HG02642 (cell line): ENCODE data around the gene FIP1L1.
A peak's percentile ranks its signal among the peaks of the same experiment; 100 is the strongest.
"Not testable (repeated sequence)": the region's sequence is repeated elsewhere in the genome, so short reads cannot be mapped to it uniquely, and the experiment has no call there.

ENCODE experiments used
- ATAC-seq: cut with Tn5 transposase; IDR thresholded peaks from one replicate; pipeline ENCODE4 v1.9.1; 2021; ENCODE audit warnings: mild to moderate bottlenecking; ENCODE audit not compliant: unreplicated experiment, poor library complexity

The FIP1L1 gene, protein sequence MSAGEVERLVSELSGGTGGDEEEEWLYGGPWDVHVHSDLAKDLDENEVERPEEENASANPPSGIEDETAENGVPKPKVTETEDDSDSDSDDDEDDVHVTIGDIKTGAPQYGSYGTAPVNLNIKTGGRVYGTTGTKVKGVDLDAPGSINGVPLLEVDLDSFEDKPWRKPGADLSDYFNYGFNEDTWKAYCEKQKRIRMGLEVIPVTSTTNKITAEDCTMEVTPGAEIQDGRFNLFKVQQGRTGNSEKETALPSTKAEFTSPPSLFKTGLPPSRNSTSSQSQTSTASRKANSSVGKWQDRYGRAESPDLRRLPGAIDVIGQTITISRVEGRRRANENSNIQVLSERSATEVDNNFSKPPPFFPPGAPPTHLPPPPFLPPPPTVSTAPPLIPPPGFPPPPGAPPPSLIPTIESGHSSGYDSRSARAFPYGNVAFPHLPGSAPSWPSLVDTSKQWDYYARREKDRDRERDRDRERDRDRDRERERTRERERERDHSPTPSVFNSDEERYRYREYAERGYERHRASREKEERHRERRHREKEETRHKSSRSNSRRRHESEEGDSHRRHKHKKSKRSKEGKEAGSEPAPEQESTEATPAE

GRCh38 chr4:53377319-53378170 is at the start of gene FIP1L1:
Gene FIP1L1, plus strand, starts transcription at chr4:53377641. Its CDS starts 198 bp downstream, at chr4:53377839.
- peak; percentile 93 for ATAC-seq

- ATAC-seq, result not testable (repeated sequence)
Observed at GRCh38 chr4:53334916-53335315, 42.5 kb upstream of the FIP1L1 start.

- not testable (repeated sequence) for ATAC-seq
Observed at GRCh38 chr4:53340145-53340544, 37.3 kb upstream of the FIP1L1 start.

GRCh38 chr4:53346392-53346791 is 31.0 kb upstream of the FIP1L1 start:
- ATAC-seq, result not testable (repeated sequence)

GRCh38 chr4:53346920-53347852 is 30.3 kb upstream of the FIP1L1 start:
- ATAC-seq, result no peak

DNA sequence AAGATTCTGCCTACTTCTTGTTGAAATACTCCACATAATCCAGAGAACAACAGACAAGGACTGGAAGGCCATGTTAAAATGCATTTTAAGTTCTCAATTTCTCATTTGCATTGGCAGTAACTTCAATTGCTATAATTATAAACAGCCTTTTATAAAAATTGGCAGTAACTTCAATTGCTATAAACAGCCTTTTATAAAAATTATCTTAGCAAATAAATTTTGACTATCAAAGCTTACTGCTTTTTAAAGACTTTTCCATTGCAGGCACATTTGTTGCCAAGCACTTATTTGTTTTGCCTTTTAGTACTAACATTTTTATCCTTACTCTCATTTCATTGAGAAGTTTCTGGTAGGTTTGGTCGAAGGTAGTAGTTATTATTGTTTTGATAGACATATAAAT is 29.4 kb upstream of the FIP1L1 start:
- no peak for ATAC-seq

- ATAC-seq, result no peak
Observed at GRCh38 chr4:53349091-53349491, 28.4 kb upstream of the FIP1L1 start.

- no peak for ATAC-seq
Observed at GRCh38 chr4:53354012-53354722, 23.3 kb upstream of the FIP1L1 start.

DNA sequence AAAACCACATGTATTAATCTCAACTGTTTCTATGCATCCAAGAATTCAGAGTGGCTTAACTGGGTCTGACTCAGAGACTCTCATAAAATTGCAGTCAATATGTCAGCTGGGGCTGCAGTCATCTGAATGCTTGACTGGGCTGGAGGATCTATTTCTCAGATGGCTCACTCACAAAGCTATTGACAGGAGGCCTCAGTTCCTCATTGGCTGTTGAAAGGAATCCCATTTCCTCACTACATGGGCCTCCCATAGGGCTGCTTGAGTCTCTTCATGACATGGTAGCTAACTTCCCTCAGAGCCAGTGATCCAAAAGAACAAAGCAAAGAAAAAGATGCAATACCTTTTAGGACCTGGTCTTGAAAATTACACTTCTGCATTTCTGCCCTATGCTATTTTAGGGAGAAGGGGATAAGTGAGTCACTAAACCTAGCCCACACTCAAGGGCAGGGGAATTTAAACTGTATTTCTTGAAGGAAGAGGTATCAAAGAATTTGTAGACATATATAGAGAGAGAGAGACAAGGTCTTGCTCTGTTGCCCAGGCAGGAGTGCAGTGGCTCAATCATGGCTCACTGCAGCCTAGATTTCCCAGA is 21.4 kb upstream of the FIP1L1 start:
- no peak for ATAC-seq

- ATAC-seq, result no peak
Observed at GRCh38 chr4:53361451-53361850, 16.0 kb upstream of the FIP1L1 start.

DNA sequence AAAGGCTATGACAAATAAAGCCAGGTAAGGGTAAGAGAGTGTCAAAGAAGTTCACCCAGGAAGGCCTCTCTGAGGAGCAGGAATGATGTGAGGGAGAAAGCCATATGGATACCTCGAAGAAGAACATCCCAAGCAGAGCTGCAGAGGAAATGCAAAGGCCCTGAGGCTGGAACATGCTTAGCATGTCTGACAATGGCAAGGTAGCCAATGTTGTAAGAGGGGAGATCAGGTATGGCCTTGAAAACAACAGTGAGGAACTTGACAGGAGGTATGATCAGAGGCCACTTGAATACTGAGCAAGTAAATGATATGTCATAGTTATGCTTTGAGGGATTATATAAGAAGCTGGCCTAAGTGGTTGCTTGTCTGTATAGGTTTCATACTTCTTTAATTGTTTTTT is 15.3 kb upstream of the FIP1L1 start:
- no peak for ATAC-seq

- ATAC-seq, result no peak
Observed at GRCh38 chr4:53364624-53365023, 12.8 kb upstream of the FIP1L1 start.

GRCh38 chr4:53365121-53365485 is 12.3 kb upstream of the FIP1L1 start:
- ATAC-seq, result peak; percentile 5

DNA sequence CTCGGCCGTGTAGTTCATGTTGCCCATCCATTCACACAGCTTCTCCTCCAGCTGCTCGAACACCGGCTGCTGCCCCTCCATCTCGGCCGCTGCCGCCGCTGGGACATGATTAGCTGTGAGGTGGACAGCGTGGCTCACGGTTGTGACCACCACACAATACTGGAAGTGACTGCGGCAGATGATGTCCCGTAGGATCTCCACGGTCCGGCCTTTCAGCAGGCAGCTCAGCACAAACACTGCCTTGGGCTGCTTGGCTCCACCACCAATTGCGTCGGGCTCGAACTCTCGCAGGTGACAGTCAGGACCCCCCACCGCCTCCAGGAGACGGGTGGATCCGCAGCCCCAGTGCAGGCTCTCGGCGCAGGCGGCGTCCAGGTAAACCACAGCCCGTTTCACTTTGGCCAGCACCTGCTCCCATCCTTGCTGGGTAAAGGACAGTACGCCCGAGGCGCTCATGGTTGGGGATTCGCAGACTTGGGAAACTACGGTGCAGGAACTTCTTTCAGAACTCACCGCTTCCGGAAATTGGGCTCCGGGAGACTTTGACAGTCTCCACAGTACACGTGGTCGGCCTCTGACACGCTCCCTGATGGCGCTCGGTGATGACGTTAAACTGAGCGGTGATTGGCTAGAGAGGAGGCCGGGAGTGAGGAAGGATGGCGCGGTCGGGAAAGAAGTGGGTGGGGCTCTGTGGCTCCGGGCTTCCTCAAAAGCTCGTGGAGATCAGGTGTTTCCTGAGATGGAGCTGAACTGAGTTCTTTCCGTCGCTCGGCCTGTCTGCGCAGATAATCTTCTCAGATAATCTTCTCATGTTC is 11.7 kb upstream of the FIP1L1 start, which contains the start of gene SCFD2:
Gene SCFD2 (minus strand): TSS at position 576 of the 815 bp plus-strand sequence.
- peak; percentile 99 for ATAC-seq

GRCh38 chr4:53366301-53366716 is 11.1 kb upstream of the FIP1L1 start:
- ATAC-seq, result peak; percentile 7

- no peak for ATAC-seq
Observed at GRCh38 chr4:53367721-53368120, 9.7 kb upstream of the FIP1L1 start.

- no peak for ATAC-seq
Observed at GRCh38 chr4:53371049-53371448, 6.4 kb upstream of the FIP1L1 start.
